Measurements from ENCODE around the gene EDEM2.
"Not testable (repeated sequence)": the region's sequence is repeated elsewhere in the genome, so short reads cannot be mapped to it uniquely, and the experiment has no call there.

EDEM2 gene

DNA sequence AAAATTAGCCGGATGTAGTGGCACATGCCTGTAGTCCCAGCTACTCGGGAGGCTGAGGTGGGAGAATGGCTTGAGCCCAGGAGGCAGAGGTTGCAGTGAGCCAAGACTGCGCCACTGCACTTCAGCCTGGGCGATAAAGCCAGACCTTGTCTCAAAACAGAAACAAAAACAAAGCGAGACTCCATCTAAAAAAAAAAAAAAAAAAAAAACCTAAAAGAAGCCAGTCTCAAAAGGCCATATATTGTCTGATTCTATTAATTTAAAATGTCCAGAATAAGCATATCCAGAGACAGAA lies 66.8 kb downstream of the EDEM2 start:
- Mint-ChIP-seq H3K4me1 (ENCODE audit: low read depth in 2 of 2) (peaks cover 23 to 44% of the 10 kb centered on the region in 2 donors), H3K4me3 (peak overlapping the region; percentile 59 to 73), H3K36me3 (ENCODE audit: insufficient read depth) (peaks cover 37% of the 10 kb centered on the region), H3K27ac (peak overlapping the region; percentile 68 to 88)
- not testable (repeated sequence) for DNase-seq, H3K9me3 Mint-ChIP-seq, H3K27me3 Mint-ChIP-seq
- peak; percentile 59 for ATAC-seq (replicated peaks)

DNA sequence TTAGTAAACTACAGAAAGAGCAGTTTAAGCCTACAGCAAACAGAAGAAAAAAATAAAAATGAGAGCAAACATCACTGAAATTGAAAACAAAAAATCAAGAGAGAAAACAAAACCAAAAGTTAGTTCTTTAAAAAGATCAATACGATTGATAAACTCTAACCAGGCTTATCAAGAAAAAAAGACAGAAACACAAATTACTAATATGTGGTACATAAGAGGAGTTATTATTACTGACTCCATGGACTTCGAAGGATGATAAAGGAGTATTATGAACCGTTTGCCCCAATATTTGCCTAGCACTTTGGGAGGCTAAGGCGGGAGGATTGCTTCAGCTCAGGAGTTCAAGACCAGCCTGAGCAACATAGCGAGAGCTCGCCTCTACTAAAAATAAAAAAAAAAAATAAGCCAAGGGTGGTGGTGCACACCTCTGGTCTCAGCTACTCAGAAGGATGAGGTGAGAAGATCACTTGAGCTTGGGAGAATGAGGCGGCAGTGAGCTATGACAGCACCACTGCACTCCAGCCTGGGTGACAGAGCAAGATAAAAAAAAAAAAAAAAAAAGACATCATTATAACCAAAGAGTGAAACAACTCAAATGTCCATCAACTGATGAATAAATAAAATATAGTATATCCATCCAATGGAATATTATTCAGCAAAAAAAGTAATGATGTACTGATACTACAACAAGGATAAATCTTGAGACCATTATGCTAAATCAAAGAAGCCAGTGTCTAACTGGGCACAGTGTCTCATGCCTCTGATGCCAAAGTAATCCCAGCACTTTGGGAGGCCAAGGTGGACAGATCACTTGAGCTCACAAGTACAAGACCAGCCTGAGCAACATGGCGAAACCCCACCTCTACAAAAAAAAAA lies 67.4 kb downstream of the EDEM2 start:
- ATAC-seq (replicated peaks) = peak; percentile 85
- Mint-ChIP-seq H3K27me3 (no peaks in the 10 kb centered on the region), H3K27ac (peak overlapping the region; percentile 68 to 88), H3K4me3 (peak overlapping the region; percentile 59 to 73), H3K36me3 (ENCODE audit: insufficient read depth) (peaks cover 38% of the 10 kb centered on the region), H3K4me1 (ENCODE audit: low read depth in 2 of 2) (peaks cover 18 to 38% of the 10 kb centered on the region in 2 donors), H3K9me3 (no peaks in the 10 kb centered on the region)
- no peak for DNase-seq

DNA sequence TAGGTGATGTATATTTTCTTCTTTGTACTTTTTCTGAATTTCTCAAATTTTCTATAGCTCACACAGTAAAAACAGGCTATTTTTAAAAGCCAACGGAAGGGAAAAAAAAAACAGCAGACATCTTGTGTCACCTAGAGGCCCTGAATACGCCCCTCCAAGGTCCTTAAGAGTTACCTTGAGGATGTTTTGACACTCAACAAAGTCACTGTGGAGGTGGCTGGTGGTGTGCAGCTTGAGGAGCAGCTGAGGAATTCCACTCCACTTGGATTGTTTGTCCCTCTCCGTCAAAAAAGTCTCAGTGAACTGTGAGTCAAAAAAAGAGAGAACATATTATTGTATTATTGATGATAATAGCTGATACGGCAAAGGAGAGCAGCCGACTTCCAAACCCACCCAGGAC lies 69.3 kb downstream of the EDEM2 start:
- peaks cover 20 to 38% of the 10 kb centered on the region in 2 donors for H3K4me1 Mint-ChIP-seq (ENCODE audit: low read depth in 2 of 2)
- H3K4me3 Mint-ChIP-seq = no peak overlapping the region
- no peaks in the 10 kb centered on the region for H3K27me3 Mint-ChIP-seq
- H3K27ac Mint-ChIP-seq = peak overlapping the region in 1 of 2 donors; percentile 18
- ATAC-seq (replicated peaks) (no peak), DNase-seq (no peak)
- peaks cover 32% of the 10 kb centered on the region for H3K36me3 Mint-ChIP-seq (ENCODE audit: insufficient read depth)
- no peaks in the 10 kb centered on the region for H3K9me3 Mint-ChIP-seq

DNA sequence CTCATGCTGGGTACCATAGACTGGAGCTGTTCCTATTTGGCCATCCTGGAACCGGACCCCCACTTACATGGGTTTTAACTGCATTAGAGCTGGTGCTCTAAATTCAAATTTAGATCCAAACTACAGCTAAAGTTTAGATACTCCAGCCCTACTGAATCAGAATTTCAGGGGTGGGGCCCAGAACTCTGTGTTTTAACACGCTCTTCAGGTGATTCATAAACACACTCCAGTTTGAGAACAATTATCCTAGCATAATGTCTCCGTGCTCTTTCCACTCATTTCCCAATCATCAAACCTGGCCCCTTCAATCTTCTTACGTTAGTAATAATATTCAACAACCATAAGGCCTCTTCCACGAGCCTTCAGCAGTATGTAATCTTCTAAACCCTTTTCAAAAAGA lies 69.8 kb downstream of the EDEM2 start:
- H3K36me3 Mint-ChIP-seq (ENCODE audit: insufficient read depth) = peaks cover 32% of the 10 kb centered on the region
- H3K27ac Mint-ChIP-seq = no peak overlapping the region
- no peaks in the 10 kb centered on the region for H3K9me3 Mint-ChIP-seq
- no peaks in the 10 kb centered on the region for H3K27me3 Mint-ChIP-seq
- H3K4me1 Mint-ChIP-seq (ENCODE audit: low read depth in 2 of 2) = peaks cover 20 to 35% of the 10 kb centered on the region in 2 donors
- ATAC-seq (replicated peaks) (no peak), DNase-seq (no peak)
- H3K4me3 Mint-ChIP-seq = no peak overlapping the region

DNA sequence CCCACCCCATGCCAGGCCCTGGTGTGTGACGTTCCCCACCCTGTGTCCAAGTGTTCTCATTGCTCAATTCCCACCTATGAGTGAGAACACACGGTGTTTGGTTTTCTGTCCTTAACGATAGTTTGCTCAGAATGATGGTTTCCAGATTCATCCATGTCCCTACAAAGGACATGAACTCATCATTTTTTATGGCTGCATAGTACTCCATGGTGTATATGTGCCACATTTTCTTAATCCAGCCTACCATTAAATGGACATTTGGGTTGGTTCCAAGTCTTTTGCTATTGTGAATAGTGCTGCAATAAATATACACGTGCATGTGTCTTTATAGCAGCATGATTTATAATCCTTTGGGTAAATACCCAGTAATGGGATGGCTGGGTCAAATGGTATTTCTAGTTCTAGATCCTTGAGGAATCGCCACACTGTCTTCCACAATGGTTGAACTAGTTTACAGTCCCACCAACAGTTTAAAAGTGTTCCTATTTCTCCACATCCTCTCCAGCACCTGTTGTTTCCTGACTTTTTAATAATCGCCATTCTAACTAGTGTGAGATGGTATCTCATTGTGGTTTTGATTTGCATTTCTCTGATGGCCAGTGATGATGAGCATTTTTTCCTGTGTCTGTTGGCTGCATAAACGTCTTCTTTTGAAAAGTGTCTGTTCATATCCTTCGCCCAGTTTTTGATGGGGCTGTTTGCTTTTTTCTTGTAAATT lies 75.5 kb downstream of the EDEM2 start:
- Mint-ChIP-seq H3K4me1 (ENCODE audit: low read depth in 2 of 2) (peaks cover 20 to 33% of the 10 kb centered on the region in 2 donors), H3K36me3 (ENCODE audit: insufficient read depth) (peaks cover 39% of the 10 kb centered on the region)
- not testable (repeated sequence) for H3K4me3 Mint-ChIP-seq; H3K27ac Mint-ChIP-seq; H3K27me3 Mint-ChIP-seq; H3K9me3 Mint-ChIP-seq; ATAC-seq (replicated peaks); DNase-seq

DNA sequence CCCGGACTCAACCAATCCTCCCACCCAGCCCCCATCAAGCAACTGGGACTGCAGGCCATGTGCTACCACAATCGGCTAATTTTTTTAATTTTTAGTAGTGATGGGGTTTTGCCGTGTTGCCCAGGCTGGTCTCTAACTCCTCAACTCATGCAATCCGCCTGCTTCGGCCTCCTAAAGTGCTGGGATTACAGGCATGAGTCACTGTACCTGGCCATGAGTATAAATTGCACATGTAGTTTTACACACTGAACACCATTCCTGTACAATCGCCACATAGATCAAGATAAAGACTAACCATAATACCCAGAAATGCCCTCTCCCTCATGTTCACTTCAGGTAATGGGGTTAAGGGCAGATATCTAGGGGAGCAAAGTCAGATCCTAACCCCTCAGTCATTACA lies 80.9 kb downstream of the EDEM2 start:
- ATAC-seq (replicated peaks) (no peak), DNase-seq (no peak)
- Mint-ChIP-seq H3K36me3 (ENCODE audit: insufficient read depth) (peaks cover 38% of the 10 kb centered on the region), H3K4me1 (ENCODE audit: low read depth in 2 of 2) (peaks cover 43 to 68% of the 10 kb centered on the region in 2 donors), H3K4me3 (no peak overlapping the region), H3K27me3 (no peaks in the 10 kb centered on the region), H3K9me3 (no peaks in the 10 kb centered on the region), H3K27ac (peak overlapping the region; percentile 78 to 90)

All from effector memory CD8-positive, alpha-beta T cell (primary cell).